A549 (cell line): ENCODE measurements around the gene KATNBL1. TPM values are rescaled to one million over a fixed set of nuclear protein-coding genes. Genes with fewer than 3 reads are reported as not detected.

Source experiments
- ATAC-seq, 2 experiments: fragments of 200-7000 bp in 1 of 2; fragments of >200 bp in 1 of 2; cut with Nextera tagmentation in 1 of 2; cut with Tn5 transposase in 1 of 2; 3 replicates each; pipeline versions ENCODE4 v1.8.0 to v1.9.1; 2018 to 2020; ENCODE audit warnings: mild to moderate bottlenecking in 1 of 2, moderate library complexity in 1 of 2
- CTCF ChIA-PET: fragments of 300-600 bp; sonication (Branson Sonifier 250); formaldehyde crosslinking; extraction: SDS; loops from one replicate; lab custom pipeline; 2021; ENCODE audit warnings: antibody characterized with exemption, inconsistent platforms; lab: Yijun Ruan, JAX
- POLR2A ChIA-PET: fragments of 350-600 bp; formaldehyde crosslinking; extraction: SDS; loops from one replicate; lab custom pipeline; 2021; ENCODE audit warnings: antibody characterized with exemption, inconsistent platforms; lab: Yijun Ruan, JAX
- DNase-seq, 2 experiments: peaks; one replicate each; pipeline versions ENCODE4 v3.0.0 to v3.0.0-alpha.2; 2011 to 2016; ENCODE audit warnings: low read depth in 1 of 2, low spot score in 1 of 2
- FAIRE-seq: peaks from 2 replicates; lab custom pipeline; 2011; peaks lifted over from hg19 to GRCh38; lab: Jason Lieb, UNC
- H3K27ac ChIP-seq, 2 experiments: fragments of >200 bp; sonication (Bioruptor Twin); formaldehyde crosslinking; 3 replicates each; pipeline ENCODE4 v1.5.1; 2016 to 2017
- H3K4me1 ChIP-seq: fragments of >200 bp; sonication (Bioruptor Twin); formaldehyde crosslinking; 3 replicates; pipeline ENCODE4 v1.6.1; 2016
- H3K4me2 ChIP-seq: fragments of >200 bp; sonication (Bioruptor Twin); formaldehyde crosslinking; 3 replicates; pipeline ENCODE4 v1.6.1; 2016
- H3K4me3 ChIP-seq: fragments of >200 bp; sonication (Bioruptor Twin); formaldehyde crosslinking; 3 replicates; pipeline ENCODE4 v1.5.1; 2016
- H3K9me3 ChIP-seq: fragments of >200 bp; sonication (Bioruptor Twin); formaldehyde crosslinking; 3 replicates; pipeline ENCODE4 v1.6.1; 2016
- BCL3 ChIP-seq: fragments of >200 bp; sonication (Bioruptor Twin); formaldehyde crosslinking; IDR thresholded peaks from 3 replicates; pipeline ENCODE4 v1.6.1; 2016
- CBX8 ChIP-seq: fragments of 200-600 bp; sonication (generic); IDR thresholded peaks from 2 replicates; pipeline ENCODE4 v1.6.1; 2016
- CEBPB ChIP-seq, 2 experiments: fragments of >200 bp in 1 of 2; sonication (Bioruptor Twin) in 1 of 2; formaldehyde crosslinking in 1 of 2; IDR thresholded peaks; 2 replicates each; pipeline ENCODE4 v1.6.1; 2012 to 2016
- EHF ChIP-seq: fragments of 250-450 bp; sonication (Bioruptor Pico); IDR thresholded peaks from 2 replicates; pipeline ENCODE4 v1.5.0; 2020; ENCODE audit warnings: mild to moderate bottlenecking
- EHMT2 ChIP-seq: fragments of 200-600 bp; sonication (generic); IDR thresholded peaks from 2 replicates; pipeline ENCODE4 v1.6.1; 2016; ENCODE audit warnings: antibody characterized with exemption, low read depth, mild to moderate bottlenecking, moderate library complexity
- EP300 ChIP-seq, 2 experiments: fragments of >200 bp; sonication (Bioruptor Twin); formaldehyde crosslinking; IDR thresholded peaks; 2 replicates in 1 of 2; 3 replicates in 1 of 2; pipeline ENCODE4 v1.6.1; 2016 to 2017
- ESRRA ChIP-seq: fragments of 150-350 bp; IDR thresholded peaks from 2 replicates; pipeline ENCODE4 v1.6.1; 2014; ENCODE audit warnings: mild to moderate bottlenecking, low read length, borderline replicate concordance
- FOSB ChIP-seq: fragments of 250-450 bp; sonication (Bioruptor Pico); IDR thresholded peaks from 2 replicates; pipeline ENCODE4 v1.5.0; 2020; ENCODE audit warnings: mild to moderate bottlenecking, moderate library complexity
- FOSL2 ChIP-seq, 2 experiments: fragments of 450-650 bp in 1 of 2; fragments of >200 bp in 1 of 2; sonication (Bioruptor Twin) in 1 of 2; formaldehyde crosslinking; IDR thresholded peaks; 2 replicates each; pipeline versions ENCODE4 v1.5.0 to v1.6.1; 2016 to 2020; ENCODE audit warnings: mild to moderate bottlenecking in 1 of 2, moderate library complexity in 1 of 2
- FOXS1 ChIP-seq: fragments of 250-450 bp; sonication (Bioruptor Pico); IDR thresholded peaks from 2 replicates; pipeline ENCODE4 v1.5.0; 2020; ENCODE audit warnings: mild to moderate bottlenecking, moderate library complexity
- HEYL ChIP-seq: fragments of 250-450 bp; sonication (Bioruptor Pico); IDR thresholded peaks from 2 replicates; pipeline ENCODE4 v1.8.0; 2021; ENCODE audit warnings: mild to moderate bottlenecking, moderate library complexity
- KDM1A ChIP-seq: fragments of 200-600 bp; sonication (generic); IDR thresholded peaks from 2 replicates; pipeline ENCODE4 v1.6.1; 2016; ENCODE audit warnings: low read depth, mild to moderate bottlenecking
- MAFK ChIP-seq: fragments of 450-650 bp; IDR thresholded peaks from 2 replicates; pipeline ENCODE4 v1.6.1; 2014; ENCODE audit not compliant: partially characterized antibody
- MAX ChIP-seq: IDR thresholded peaks from 2 replicates; pipeline ENCODE4 v1.6.1; 2012
- MYC ChIP-seq: IDR thresholded peaks from 2 replicates; pipeline ENCODE4 v1.6.1; 2012; ENCODE audit warnings: mild to moderate bottlenecking, inconsistent platforms, low read length, improper control_type of control experiment, borderline replicate concordance
- NR3C1 ChIP-seq: fragments of >200 bp; sonication (Bioruptor Twin); formaldehyde crosslinking; IDR thresholded peaks from 3 replicates; pipeline ENCODE4 v1.6.1; 2017
- PHF8 ChIP-seq: fragments of 200-600 bp; sonication (generic); IDR thresholded peaks from 2 replicates; pipeline ENCODE4 v1.6.1; 2016; ENCODE audit warnings: low read depth, mild to moderate bottlenecking, antibody characterized with exemption, moderate library complexity, borderline replicate concordance
- POLR2AphosphoS2 ChIP-seq: conservative IDR thresholded peaks from 2 replicates; pipeline ENCODE4 v1.6.1; 2012; ENCODE audit warnings: low read length, improper control_type of control experiment, inconsistent platforms
- RAD21 ChIP-seq, 2 experiments: fragments of >200 bp in 1 of 2; sonication (Bioruptor Twin) in 1 of 2; formaldehyde crosslinking in 1 of 2; IDR thresholded peaks in 1 of 2; conservative IDR thresholded peaks in 1 of 2; 2 replicates in 1 of 2; 3 replicates in 1 of 2; pipeline ENCODE4 v1.6.1; 2012 to 2018; ENCODE audit warnings: inconsistent platforms in 1 of 2
- REST ChIP-seq: fragments of 200-600 bp; sonication (generic); IDR thresholded peaks from 2 replicates; pipeline ENCODE4 v1.6.1; 2016; ENCODE audit warnings: antibody characterized with exemption, mild to moderate bottlenecking, moderate library complexity
- SMC3 ChIP-seq: fragments of >200 bp; sonication (Bioruptor Twin); formaldehyde crosslinking; IDR thresholded peaks from 3 replicates; pipeline ENCODE4 v1.6.1; 2018; ENCODE audit warnings: inconsistent platforms
- ZC3H11A ChIP-seq: fragments of 450-650 bp; IDR thresholded peaks from 2 replicates; pipeline ENCODE4 v1.6.1; 2014; ENCODE audit warnings: antibody characterized with exemption, mild to moderate bottlenecking
- WGBS: methylation state at CpG from one replicate; pipeline ENCODE4 v1.1.6; 2017; ENCODE audit errors: missing lambda C conversion rate; 5-methylcytosine and 5-hydroxymethylcytosine counted together
- polyA plus RNA-seq, 4 experiments: library from polyadenylated mRNA; depleted of rRNA in 3 of 4; stranded (reverse); fragments of >200 nt; fragmentation: RNase III in 1 of 4; extraction: RNeasy Plus Mini Kit Qiagen cat#74134 plus additional on column Dnase treatment in 1 of 4; gene quantifications; 2 replicates in 3 of 4; 3 replicates in 1 of 4; pipeline ENCODE4 v1.2.3, GENCODE V29; 2011 to 2017
- TF ChIP-seq, protein P1 (sequence below): fragments of 150-350 bp; IDR thresholded peaks from 2 replicates; pipeline ENCODE4 v1.6.1; 2014; ENCODE audit warnings: low read depth, mild to moderate bottlenecking, low read length

KATNBL1 gene
- polyA plus RNA-seq, 2 of the 4 experiments (the other 2 are of a cell fraction), result 35.2 to 75.8 TPM

DNA sequence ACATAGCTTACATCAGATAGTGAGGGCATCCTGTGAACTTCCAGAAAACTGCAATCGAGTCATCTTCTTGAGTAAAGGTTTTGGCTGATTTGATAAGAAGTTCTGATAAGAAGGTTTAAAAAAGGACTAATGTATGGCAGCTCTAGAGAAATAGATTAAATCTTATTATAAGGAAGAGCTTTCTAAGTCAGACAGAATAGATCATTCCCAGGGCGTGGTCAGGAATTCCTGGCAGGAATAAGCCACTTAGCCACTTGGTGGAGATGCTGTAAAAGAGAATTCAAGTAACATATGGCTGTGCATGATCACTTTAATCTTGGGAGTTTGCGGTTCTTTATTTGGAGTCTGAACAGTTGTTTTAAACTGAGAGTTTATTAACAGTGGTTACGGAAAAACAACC, 90.6 kb downstream of the KATNBL1 start:
- FAIRE-seq, result no peak
- Histone ChIP-seq H3K4me1 (no peaks in the 10 kb centered on the region), H3K27ac (no peak overlapping the region), H3K9me3 (no peaks in the 10 kb centered on the region), H3K4me2 (0 out of 3 replicates have a peak overlapping the region, but pooled peaks have one; percentile 1), H3K4me3 (no peak overlapping the region)
- TF ChIP-seq SMC3 (0 out of 3 replicates have a peak, but pooled peaks have one; percentile 16), PHF8 (no peak), RAD21 (conservative IDR thresholded peaks at IDR 0.05 in 1 of 2, IDR thresholded peaks at IDR 0.05 in 1 of 2) (peak; percentile 40 to 51)
- ATAC-seq, result peak; percentile 81 to 85; a peak in 5 of 6 replicates
- ChIA-PET CTCF (interaction anchor here (1.0 to 6.6 kb wide), 4 partner anchors 9 to 248 kb away, joined by 4 to 64 read pairs (median 15); partner anchors contain the start of genes KATNBL1 and LPCAT4), POLR2A (interaction anchor here (1.0 to 1.4 kb wide), 2 partner anchors 90 to 468 kb away, joined by 4 to 5 read pairs; partner anchors contain the start of gene KATNBL1)
- 46% methylated on average over 4 of the region's 4 CpGs for WGBS
- peak in 1 of 2 experiments; percentile 65 for DNase-seq

DNA sequence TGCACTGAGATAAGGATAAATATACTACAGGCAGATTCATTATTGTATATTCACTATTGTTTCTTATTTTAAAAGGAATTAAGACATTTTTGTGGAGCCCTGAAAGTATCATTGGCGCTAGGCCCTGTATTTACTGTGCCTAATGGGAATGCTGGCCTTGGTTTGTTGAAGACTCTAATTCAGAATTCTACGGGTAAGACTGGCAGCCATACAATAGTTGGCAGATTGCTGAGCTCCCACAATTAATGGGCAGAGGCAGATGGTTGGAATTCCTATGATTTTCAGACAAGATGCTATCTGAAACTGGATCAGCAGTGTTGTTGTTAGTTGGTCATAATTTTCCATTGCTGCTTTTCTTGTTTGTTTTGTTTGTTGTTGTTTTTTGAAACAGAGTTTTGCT, 93.3 kb downstream of the KATNBL1 start:
- H3K9me3 ChIP-seq, result no peaks in the 10 kb centered on the region
- no peak overlapping the region for H3K27ac ChIP-seq
- no peaks in the 10 kb centered on the region for H3K4me1 ChIP-seq
- ATAC-seq (no peak), FAIRE-seq (no peak), DNase-seq (no peak)
- no peak overlapping the region for H3K4me2 ChIP-seq
- CTCF ChIA-PET, result interaction anchor here (1.4 to 4.3 kb wide), 2 partner anchors 93 to 251 kb away, joined by 4 to 26 read pairs; partner anchors contain the start of genes KATNBL1 and LPCAT4
- H3K4me3 ChIP-seq, result no peak overlapping the region
- POLR2A ChIA-PET, result no interaction called here
- TF ChIP-seq ESRRA (no peak), EHF (CRISPR knock-in tag) (no peak), BCL3 (no peak), KDM1A (no peak), SMC3 (no peak), MYC (no peak), CBX8 (no peak), MAX (no peak), EP300 (IDR thresholded peaks at IDR 0.05) (no peak), CEBPB (IDR thresholded peaks at IDR 0.05) (no peak), PHF8 (no peak)
- WGBS, result 75% methylated on average over 2 of the region's 2 CpGs

DNA sequence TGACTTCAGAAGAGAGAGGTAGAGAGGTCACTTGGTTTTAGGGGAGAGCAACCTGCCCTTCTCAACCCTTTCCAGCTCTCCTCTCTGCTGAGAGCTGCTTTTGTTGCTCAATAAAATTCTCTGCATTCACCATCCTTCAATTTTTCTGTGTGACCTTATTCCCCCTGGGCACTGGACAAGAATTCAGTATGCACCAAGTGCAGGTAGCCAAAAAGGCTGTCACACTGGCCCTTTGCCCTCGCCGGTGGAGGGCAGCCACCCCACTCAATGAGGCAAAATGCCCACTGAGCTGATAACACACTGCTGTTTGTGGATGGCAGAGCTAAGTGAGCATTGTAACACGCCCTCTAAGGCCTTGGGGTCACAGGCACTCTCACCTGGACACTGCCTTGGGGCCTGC, 95.2 kb downstream of the KATNBL1 start:
- 67% methylated on average over 2 of the region's 3 CpGs for WGBS
- TF ChIP-seq FOSL2 (IDR thresholded peaks at IDR 0.05), result no peak
- TF ChIP-seq FOSL2 (CRISPR knock-in tag; IDR thresholded peaks at IDR 0.05), result no peak
- TF ChIP-seq HEYL (CRISPR knock-in tag), result no peak
- TF ChIP-seq, protein P1, sequence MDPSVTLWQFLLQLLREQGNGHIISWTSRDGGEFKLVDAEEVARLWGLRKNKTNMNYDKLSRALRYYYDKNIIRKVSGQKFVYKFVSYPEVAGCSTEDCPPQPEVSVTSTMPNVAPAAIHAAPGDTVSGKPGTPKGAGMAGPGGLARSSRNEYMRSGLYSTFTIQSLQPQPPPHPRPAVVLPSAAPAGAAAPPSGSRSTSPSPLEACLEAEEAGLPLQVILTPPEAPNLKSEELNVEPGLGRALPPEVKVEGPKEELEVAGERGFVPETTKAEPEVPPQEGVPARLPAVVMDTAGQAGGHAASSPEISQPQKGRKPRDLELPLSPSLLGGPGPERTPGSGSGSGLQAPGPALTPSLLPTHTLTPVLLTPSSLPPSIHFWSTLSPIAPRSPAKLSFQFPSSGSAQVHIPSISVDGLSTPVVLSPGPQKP, result no peak
- no peak for TF ChIP-seq EHMT2
- TF ChIP-seq REST, result no peak
- no peak for TF ChIP-seq POLR2AphosphoS2
- no peak for TF ChIP-seq FOXS1 (CRISPR knock-in tag)
- no peak for TF ChIP-seq MAX
- TF ChIP-seq MAFK, result no peak
- TF ChIP-seq ZC3H11A, result no peak
- TF ChIP-seq NR3C1, result no peak
- TF ChIP-seq CBX8, result no peak
- TF ChIP-seq FOSB (CRISPR knock-in tag), result no peak
- TF ChIP-seq ESRRA, result no peak
- H3K4me2 ChIP-seq, result no peak overlapping the region
- ChIA-PET POLR2A (no interaction called here), CTCF (interaction anchor here (0.6 to 11.3 kb wide), 3 partner anchors 85 to 253 kb away, joined by 3 to 223 read pairs (median 11); partner anchors contain the start of genes KATNBL1 and LPCAT4)
- no peaks in the 10 kb centered on the region for H3K9me3 ChIP-seq
- DNase-seq, result no peak
- H3K27ac ChIP-seq, result no peak overlapping the region
- no peak overlapping the region for H3K4me3 ChIP-seq
- no peak; a peak in 2 of 6 replicates for ATAC-seq
- no peak for FAIRE-seq
- H3K4me1 ChIP-seq, result no peaks in the 10 kb centered on the region
